Tibial artery (tissue), 4 donors: Measurements from ENCODE around the gene HSD11B2.

Experiments
- DNase-seq, 2 donors: peaks; one replicate each; pipeline ENCODE4 v3.0.0-alpha.2; 2019
- H3K27ac ChIP-seq, 2 donors: fragments of 200-600 bp; sonication (generic) in 1 of 2; 1 replicate in 1 of 2; 2 replicates in 1 of 2; pipeline ENCODE4 v1.5.1; 2018 to 2019; ENCODE audit warnings: mild to moderate bottlenecking in 1 of 2
- H3K27me3 ChIP-seq, 2 donors: fragments of 200-600 bp; sonication (generic) in 1 of 2; one replicate each; pipeline versions ENCODE4 v1.5.1 to v1.6.0; 2016 to 2019
- H3K36me3 ChIP-seq, 3 donors: fragments of 200-600 bp; sonication (generic) in 2 of 3; one replicate each; pipeline ENCODE4 v1.5.1; 2016 to 2019; ENCODE audit warnings: mild to moderate bottlenecking in 2 of 3
- H3K4me1 ChIP-seq, 4 donors: fragments of 200-600 bp; sonication (generic) in 2 of 4; 1 replicate in 3 of 4; 2 replicates in 1 of 4; pipeline ENCODE4 v1.5.1; 2016 to 2019
- H3K4me3 ChIP-seq, 2 donors: fragments of 200-600 bp; sonication (generic) in 1 of 2; 1 replicate in 1 of 2; 2 replicates in 1 of 2; pipeline ENCODE4 v1.5.1; 2018 to 2019; ENCODE audit warnings: mild to moderate bottlenecking in 2 of 2
- H3K9me3 ChIP-seq, 3 donors: fragments of 200-600 bp; sonication (generic) in 1 of 3; one replicate each; pipeline ENCODE4 v1.5.1; 2016 to 2019
- CTCF ChIP-seq, 2 experiments: fragments of 200-600 bp in 1 of 2; fragments of 450-650 bp in 1 of 2; IDR thresholded peaks; one replicate each; pipeline ENCODE4 v1.5.1; 2017 to 2019; ENCODE audit warnings: antibody characterized with exemption in 2 of 2, mild to moderate bottlenecking in 1 of 2, moderate library complexity in 1 of 2
- intact Hi-C: fragments of 100-400 bp; cut with DNase I; formaldehyde crosslinking; loops from one replicate; pipeline ENCODE4 v1.15.0; 2023; ENCODE audit warnings: low total_unique reads

Gene HSD11B2

GRCh38 chr16:67430504-67430976 lies 381 bp upstream of the HSD11B2 start:
- intact Hi-C loops: no loop called here
- Histone ChIP-seq H3K36me3 (peaks cover 0 to 3% (median 0%) of the 10 kb centered on the region in 3 donors), H3K9me3 (no peaks in the 10 kb centered on the region), H3K4me1 (peaks cover 6 to 36% (median 14%) of the 10 kb centered on the region in 4 donors), H3K4me3 (peak overlapping the region; percentile 44 to 56), H3K27me3 (peaks cover 0 to 44% of the 10 kb centered on the region in 2 donors), H3K27ac (peak overlapping the region in 1 of 2 donors; percentile 20)
- no peak for TF ChIP-seq CTCF (IDR thresholded peaks at IDR 0.05)
- DNase-seq: no peak

DNA sequence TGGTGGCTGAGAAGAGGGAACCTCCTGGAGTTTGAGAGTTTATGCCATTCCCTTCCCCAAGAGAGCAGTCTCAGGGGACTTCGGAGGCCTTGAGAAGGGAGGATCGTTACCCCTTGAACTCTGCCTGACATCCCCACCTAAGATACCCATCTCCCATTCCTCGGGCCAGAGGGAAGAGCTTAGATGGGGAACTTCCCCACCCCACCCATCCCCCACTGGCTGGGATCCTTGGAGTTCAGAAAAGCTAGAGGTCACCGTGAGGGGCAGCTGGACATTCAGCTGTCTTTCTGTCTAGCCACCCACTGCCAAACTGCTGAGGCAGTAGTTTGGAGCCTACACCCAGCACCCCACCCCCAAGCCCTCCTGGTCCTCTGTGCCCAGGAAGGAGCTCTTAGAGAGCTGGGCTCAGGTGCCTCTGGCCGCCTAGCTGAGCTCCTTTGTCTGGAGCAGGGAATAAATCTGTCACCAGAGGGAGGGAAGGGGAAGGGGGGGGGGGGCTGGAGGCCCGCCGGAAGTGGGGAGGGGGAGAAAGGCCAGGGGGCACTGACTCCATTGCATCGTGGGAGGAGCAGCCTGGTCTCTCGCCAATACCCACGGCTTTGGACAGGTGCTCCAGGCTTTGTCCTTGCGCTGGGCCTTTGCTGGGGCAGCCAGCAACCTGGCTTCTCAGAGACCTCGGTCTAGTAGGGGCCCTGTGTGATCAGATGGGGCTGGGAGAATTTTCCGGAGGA lies 1.0 kb downstream of the HSD11B2 start:
- peak overlapping the region in 1 of 2 donors; percentile 53 for H3K27ac ChIP-seq
- DNase-seq: no peak
- no peaks in the 10 kb centered on the region for H3K9me3 ChIP-seq
- H3K4me1 ChIP-seq: peaks cover 6 to 36% (median 14%) of the 10 kb centered on the region in 4 donors
- peaks cover 0 to 17% (median 4%) of the 10 kb centered on the region in 3 donors for H3K36me3 ChIP-seq
- intact Hi-C loops: no loop called here
- peak overlapping the region; percentile 44 to 56 for H3K4me3 ChIP-seq
- no peak for TF ChIP-seq CTCF (IDR thresholded peaks at IDR 0.05)
- peaks cover 0 to 32% of the 10 kb centered on the region in 2 donors for H3K27me3 ChIP-seq

DNA sequence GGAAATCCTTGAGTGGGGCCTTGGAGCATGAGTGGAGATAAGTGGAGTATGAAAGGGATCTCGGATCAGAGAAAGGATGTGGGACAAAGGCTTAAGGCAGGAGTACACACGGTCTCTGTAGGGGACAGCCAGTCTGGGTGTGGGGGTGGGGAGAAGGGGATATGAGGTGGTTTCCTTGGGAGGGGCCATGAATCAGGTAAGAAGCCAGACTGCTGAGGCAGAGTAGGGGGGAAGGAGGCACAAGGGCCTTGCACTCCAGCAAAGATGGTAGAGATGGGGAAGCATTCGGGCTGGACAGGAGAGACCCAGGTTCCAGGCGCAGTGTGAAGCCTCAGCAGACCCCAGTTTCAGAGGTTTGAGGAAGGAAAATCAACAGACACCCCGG lies 1.6 kb downstream of the HSD11B2 start:
- no peaks in the 10 kb centered on the region for H3K9me3 ChIP-seq
- no peak overlapping the region for H3K27ac ChIP-seq
- intact Hi-C loops: no loop called here
- DNase-seq: no peak
- H3K36me3 ChIP-seq: peaks cover 2 to 22% (median 10%) of the 10 kb centered on the region in 3 donors
- H3K4me1 ChIP-seq: peaks cover 6 to 36% (median 14%) of the 10 kb centered on the region in 4 donors
- no peak for TF ChIP-seq CTCF (IDR thresholded peaks at IDR 0.05)
- no peak overlapping the region for H3K4me3 ChIP-seq
- H3K27me3 ChIP-seq: peaks cover 0 to 30% of the 10 kb centered on the region in 2 donors

GRCh38 chr16:67433131-67433719 lies 2.3 kb downstream of the HSD11B2 start:
- peaks cover 8 to 29% (median 17%) of the 10 kb centered on the region in 3 donors for H3K36me3 ChIP-seq
- TF ChIP-seq CTCF (IDR thresholded peaks at IDR 0.05): no peak
- H3K4me3 ChIP-seq: no peak overlapping the region
- H3K27ac ChIP-seq: no peak overlapping the region
- H3K27me3 ChIP-seq: peaks cover 0 to 23% of the 10 kb centered on the region in 2 donors
- intact Hi-C loops: no loop called here
- no peak for DNase-seq
- peaks cover 6 to 30% (median 14%) of the 10 kb centered on the region in 4 donors for H3K4me1 ChIP-seq
- no peaks in the 10 kb centered on the region for H3K9me3 ChIP-seq

GRCh38 chr16:67435758-67436164 lies 4.8 kb downstream of the HSD11B2 start:
- intact Hi-C loops: no loop called here
- no peak for DNase-seq
- Histone ChIP-seq H3K27ac (no peak overlapping the region), H3K36me3 (peaks cover 18 to 50% (median 39%) of the 10 kb centered on the region in 3 donors), H3K4me1 (peaks cover 1 to 13% (median 7%) of the 10 kb centered on the region in 4 donors), H3K27me3 (no peaks in the 10 kb centered on the region), H3K9me3 (no peaks in the 10 kb centered on the region), H3K4me3 (no peak overlapping the region)
- no peak for TF ChIP-seq CTCF (IDR thresholded peaks at IDR 0.05)
